ENCODE data around the gene TENM3. TPM values are rescaled to one million over a fixed set of nuclear protein-coding genes. Genes with fewer than 3 reads are reported as not detected.

Gene TENM3
- polyA plus RNA-seq, 1 of the 3 experiments (the other 2 are of a cell fraction): 10.4 TPM

GRCh38 chr4:182847576-182848450, 604.6 kb downstream of the TENM3 start:
- Histone ChIP-seq H3K9ac (no peak overlapping the region), H3K4me2 (no peak overlapping the region), H3K27ac (ENCODE audit: low read depth in 2 of 2, low read length in 1 of 2) (no peak overlapping the region), H3K9me2 (no peaks in the 10 kb centered on the region), H3K79me2 (ENCODE audit: insufficient read depth) (no peaks in the 10 kb centered on the region), H4K20me1 (ENCODE audit: insufficient read depth) (no peaks in the 10 kb centered on the region), H2AFZ (ENCODE audit: low read depth) (no peak overlapping the region), H3K4me3 (ENCODE audit: low read depth in 2 of 2, low read length in 1 of 2) (no peak overlapping the region), H3K4me1 (ENCODE audit: control insufficient read depth in 1 of 2, insufficient read depth in 2 of 2, low read depth in 1 of 2, low read length in 1 of 2) (no peaks in the 10 kb centered on the region; a peak in 1 of 4 replicates), H3K36me3 (replicated peaks in 1 of 2; ENCODE audit: control insufficient read depth in 1 of 2, insufficient read depth in 2 of 2, low read length in 1 of 2) (no peaks in the 10 kb centered on the region), H3F3A (replicated peaks; ENCODE audit: insufficient read depth) (no peaks in the 10 kb centered on the region), H3K27me3 (ENCODE audit: insufficient read depth) (no peaks in the 10 kb centered on the region; the same call in 1 of the 2 replicates), H3K9me3 (no peaks in the 10 kb centered on the region)
- ChIA-PET POLR2A (no interaction called here), CTCF (no interaction called here)
- no peak for DNase-seq
- TF ChIP-seq YY1 (IDR thresholded peaks at IDR 0.05; ENCODE audit: low read depth): no peak
- TF ChIP-seq RAD21 (IDR thresholded peaks at IDR 0.05; ENCODE audit: low read length): no peak
- TF ChIP-seq NRF1 (IDR thresholded peaks at IDR 0.05; ENCODE audit: low read depth, low read length): no peak
- no peak for TF ChIP-seq MXI1 (IDR thresholded peaks at IDR 0.05; ENCODE audit: low read depth, low read length)
- TF ChIP-seq SIN3A (IDR thresholded peaks at IDR 0.05; ENCODE audit: borderline replicate concordance, low read depth, low read length): no peak
- TF ChIP-seq JUND (IDR thresholded peaks at IDR 0.05): no peak
- TF ChIP-seq USF2 (IDR thresholded peaks at IDR 0.05; ENCODE audit: borderline replicate concordance, low read depth, low read length): no peak
- no peak for TF ChIP-seq FOSL2 (IDR thresholded peaks at IDR 0.05; ENCODE audit: borderline replicate concordance, low read depth)
- no peak for TF ChIP-seq POLR2AphosphoS5 (IDR thresholded peaks at IDR 0.05; ENCODE audit: low read depth, low read length)
- no peak for TF ChIP-seq MEF2A (IDR thresholded peaks at IDR 0.05; ENCODE audit: borderline replicate concordance, low read depth)
- 80% methylated on average over 25 of the region's 27 CpGs for WGBS (ENCODE audit: low lambda C conversion rate)

- H3F3A ChIP-seq (replicated peaks; ENCODE audit: insufficient read depth): no peaks in the 10 kb centered on the region
- H3K4me1 ChIP-seq (ENCODE audit: control insufficient read depth in 1 of 2, insufficient read depth in 2 of 2, low read depth in 1 of 2, low read length in 1 of 2): no peaks in the 10 kb centered on the region; a peak in 1 of 4 replicates
- no peaks in the 10 kb centered on the region for H4K20me1 ChIP-seq (ENCODE audit: insufficient read depth)
- H3K9ac ChIP-seq: no peak overlapping the region
- ChIA-PET POLR2A (no interaction called here), CTCF (no interaction called here)
- H3K4me2 ChIP-seq: no peak overlapping the region
- WGBS (ENCODE audit: low lambda C conversion rate): 71% methylated on average over 6 of the region's 6 CpGs
- no peaks in the 10 kb centered on the region for H3K36me3 ChIP-seq (replicated peaks in 1 of 2; ENCODE audit: control insufficient read depth in 1 of 2, insufficient read depth in 2 of 2, low read length in 1 of 2)
- no peaks in the 10 kb centered on the region for H3K9me3 ChIP-seq
- H3K27me3 ChIP-seq (ENCODE audit: insufficient read depth): no peaks in the 10 kb centered on the region; the same call in 1 of the 2 replicates
- TF ChIP-seq SIN3A (IDR thresholded peaks at IDR 0.05; ENCODE audit: borderline replicate concordance, low read depth, low read length) (no peak), EP300 (IDR thresholded peaks at IDR 0.05; ENCODE audit: borderline replicate concordance in 1 of 2, low read depth in 1 of 2, low read length in 1 of 2) (no peak), MEF2A (IDR thresholded peaks at IDR 0.05; ENCODE audit: borderline replicate concordance, low read depth) (no peak), ELF1 (IDR thresholded peaks at IDR 0.05) (no peak), USF1 (IDR thresholded peaks at IDR 0.05; ENCODE audit: borderline replicate concordance, low read depth) (no peak), CHD2 (IDR thresholded peaks at IDR 0.05; ENCODE audit: low read length, partially characterized antibody) (no peak), NRF1 (IDR thresholded peaks at IDR 0.05; ENCODE audit: low read depth, low read length) (no peak), USF2 (IDR thresholded peaks at IDR 0.05; ENCODE audit: borderline replicate concordance, low read depth, low read length) (no peak), RAD21 (IDR thresholded peaks at IDR 0.05; ENCODE audit: low read length) (no peak), PBX3 (IDR thresholded peaks at IDR 0.05) (no peak), SMC3 (IDR thresholded peaks at IDR 0.05; ENCODE audit: low read depth, low read length) (no peak), TCF12 (IDR thresholded peaks at IDR 0.05) (no peak), REST (IDR thresholded peaks at IDR 0.05; ENCODE audit: low read depth, low read length) (no peak)
- no peak for DNase-seq
- H2AFZ ChIP-seq (ENCODE audit: low read depth): no peak overlapping the region
- H3K4me3 ChIP-seq (ENCODE audit: low read depth in 2 of 2, low read length in 1 of 2): no peak overlapping the region
- no peak overlapping the region for H3K27ac ChIP-seq (ENCODE audit: low read depth in 2 of 2, low read length in 1 of 2)
- H3K79me2 ChIP-seq (ENCODE audit: insufficient read depth): no peaks in the 10 kb centered on the region
- H3K9me2 ChIP-seq: no peaks in the 10 kb centered on the region
These were observed 605.5 kb downstream of the TENM3 start for GRCh38 chr4:182848685-182849084.
